WI38 (cell line): ENCODE measurements around the gene UTP18.

Experiments used
- H3K4me3 ChIP-seq: 2 replicates; pipeline ENCODE4 v1.5.1; 2011; ENCODE audit warnings: low read depth, mild to moderate bottlenecking, control low read depth, low read length
- CTCF ChIP-seq: IDR thresholded peaks from 2 replicates; pipeline ENCODE4 v1.5.1; 2012; ENCODE audit warnings: low read depth, mild to moderate bottlenecking, control low read depth, low read length

UTP18 gene

GRCh38 chr17:51229889-51230288 is 30.5 kb upstream of the UTP18 start:
- H3K4me3 ChIP-seq: no peak overlapping the region
- TF ChIP-seq CTCF: no peak

GRCh38 chr17:51230306-51230705 is 30.0 kb upstream of the UTP18 start:
- H3K4me3 ChIP-seq: no peak overlapping the region
- no peak for TF ChIP-seq CTCF

- H3K4me3 ChIP-seq: no peak overlapping the region
- no peak for TF ChIP-seq CTCF
Measured at GRCh38 chr17:51231999-51232398, 28.3 kb upstream of the UTP18 start.

GRCh38 chr17:51234162-51234561 is 26.2 kb upstream of the UTP18 start:
- no peak for TF ChIP-seq CTCF
- no peak overlapping the region for H3K4me3 ChIP-seq

- no peak for TF ChIP-seq CTCF
- H3K4me3 ChIP-seq: no peak overlapping the region
Measured at GRCh38 chr17:51238255-51238887, 22.0 kb upstream of the UTP18 start.

- H3K4me3 ChIP-seq: no peak overlapping the region
- TF ChIP-seq CTCF: no peak
Measured at GRCh38 chr17:51240275-51240674, 20.1 kb upstream of the UTP18 start.

- no peak overlapping the region for H3K4me3 ChIP-seq
- no peak for TF ChIP-seq CTCF
Measured at GRCh38 chr17:51244041-51244440, 16.3 kb upstream of the UTP18 start.
